SK-N-SH treated with all-trans-retinoic acid at 6 μM for 48 hours (cell line): ENCODE data around the gene BCAR3.

Experiments used
- ATAC-seq: fragments of 200-7000 bp; cut with Tn5 transposase; 3 replicates; pipeline ENCODE4 v1.9.1; 2020; ENCODE audit warnings: mild to moderate bottlenecking, moderate library complexity
- ARNTL ChIP-seq: fragments of 450-650 bp; formaldehyde crosslinking; IDR thresholded peaks from 2 replicates; pipeline ENCODE4 v1.5.0; 2020; ENCODE audit warnings: low read depth, mild to moderate bottlenecking, moderate library complexity, borderline replicate concordance
- BACH2 ChIP-seq: fragments of 250-450 bp; sonication (Bioruptor Pico); IDR thresholded peaks from 2 replicates; pipeline ENCODE4 v1.9.0; 2021; ENCODE audit warnings: mild to moderate bottlenecking, borderline replicate concordance
- CSDC2 ChIP-seq: fragments of 250-450 bp; sonication (Bioruptor Pico); IDR thresholded peaks from 2 replicates; pipeline ENCODE4 v1.5.0; 2020; ENCODE audit warnings: mild to moderate bottlenecking, moderate library complexity
- ESRRG ChIP-seq: fragments of 250-450 bp; sonication (Bioruptor Pico); IDR thresholded peaks from 2 replicates; pipeline ENCODE4 v1.6.1; 2021; ENCODE audit warnings: mild to moderate bottlenecking
- GLIS3 ChIP-seq: fragments of 250-450 bp; sonication (Bioruptor Pico); IDR thresholded peaks from 2 replicates; pipeline ENCODE4 v1.5.0; 2020; ENCODE audit warnings: mild to moderate bottlenecking, moderate library complexity
- ISL1 ChIP-seq: fragments of 250-450 bp; sonication (Bioruptor Pico); IDR thresholded peaks from 2 replicates; pipeline ENCODE4 v2.1.2; 2022; ENCODE audit warnings: mild to moderate bottlenecking, moderate library complexity
- OSR1 ChIP-seq: fragments of 250-450 bp; sonication (Bioruptor Pico); IDR thresholded peaks from 2 replicates; pipeline ENCODE4 v1.8.0; 2022; ENCODE audit warnings: moderate library complexity, mild to moderate bottlenecking, inconsistent platforms
- RARB ChIP-seq: fragments of 250-450 bp; sonication (Bioruptor Pico); IDR thresholded peaks from 2 replicates; pipeline ENCODE4 v1.8.0; 2021; ENCODE audit warnings: mild to moderate bottlenecking, moderate library complexity
- SNAI2 ChIP-seq: fragments of 250-450 bp; sonication (Bioruptor Pico); IDR thresholded peaks from 2 replicates; pipeline ENCODE4 v1.5.0; 2020; ENCODE audit warnings: mild to moderate bottlenecking, moderate library complexity
- TOX ChIP-seq: fragments of 250-450 bp; sonication (Bioruptor Pico); IDR thresholded peaks from 2 replicates; pipeline ENCODE4 v1.8.0; 2021; ENCODE audit warnings: mild to moderate bottlenecking, moderate library complexity, borderline replicate concordance
- ZFP3 ChIP-seq: fragments of 250-450 bp; sonication (Bioruptor Pico); IDR thresholded peaks from 2 replicates; pipeline ENCODE4 v1.5.0; 2020; ENCODE audit warnings: mild to moderate bottlenecking, moderate library complexity
- ZNF565 ChIP-seq: fragments of 450-650 bp; formaldehyde crosslinking; conservative IDR thresholded peaks from 2 replicates; pipeline ENCODE4 v1.5.0; 2020; ENCODE audit warnings: low read depth, mild to moderate bottlenecking, moderate library complexity
- ZNF70 ChIP-seq: fragments of 450-650 bp; formaldehyde crosslinking; IDR thresholded peaks from 2 replicates; pipeline ENCODE4 v1.5.0; 2020; ENCODE audit warnings: mild to moderate bottlenecking, moderate library complexity
- ZNF8 ChIP-seq: fragments of 450-650 bp; formaldehyde crosslinking; IDR thresholded peaks from 2 replicates; pipeline ENCODE4 v1.5.0; 2020; ENCODE audit warnings: mild to moderate bottlenecking, moderate library complexity
- TF ChIP-seq, protein P1 (sequence below): fragments of 250-450 bp; sonication (Bioruptor Pico); IDR thresholded peaks from 2 replicates; pipeline ENCODE4 v1.5.1; 2021; ENCODE audit warnings: mild to moderate bottlenecking, moderate library complexity
- TF ChIP-seq, protein P2 (sequence below): fragments of 250-450 bp; sonication (Bioruptor Pico); IDR thresholded peaks from 2 replicates; pipeline ENCODE4 v1.5.1; 2020; ENCODE audit warnings: low read depth, mild to moderate bottlenecking, moderate library complexity
- TF ChIP-seq, protein P3 (sequence below): fragments of 250-450 bp; sonication (Bioruptor Pico); IDR thresholded peaks from 2 replicates; pipeline ENCODE4 v1.8.0; 2021; ENCODE audit warnings: low read depth, mild to moderate bottlenecking, moderate library complexity, borderline replicate concordance
- TF ChIP-seq, protein P4 (sequence below): fragments of 250-450 bp; sonication (Bioruptor Pico); IDR thresholded peaks from 2 replicates; pipeline ENCODE4 v1.8.0; 2020; ENCODE audit warnings: mild to moderate bottlenecking, moderate library complexity, borderline replicate concordance
- TF ChIP-seq, protein P5 (sequence below): fragments of 250-450 bp; sonication (Bioruptor Pico); IDR thresholded peaks from 2 replicates; pipeline ENCODE4 v1.5.0; 2020; ENCODE audit warnings: mild to moderate bottlenecking, moderate library complexity

BCAR3 gene

DNA sequence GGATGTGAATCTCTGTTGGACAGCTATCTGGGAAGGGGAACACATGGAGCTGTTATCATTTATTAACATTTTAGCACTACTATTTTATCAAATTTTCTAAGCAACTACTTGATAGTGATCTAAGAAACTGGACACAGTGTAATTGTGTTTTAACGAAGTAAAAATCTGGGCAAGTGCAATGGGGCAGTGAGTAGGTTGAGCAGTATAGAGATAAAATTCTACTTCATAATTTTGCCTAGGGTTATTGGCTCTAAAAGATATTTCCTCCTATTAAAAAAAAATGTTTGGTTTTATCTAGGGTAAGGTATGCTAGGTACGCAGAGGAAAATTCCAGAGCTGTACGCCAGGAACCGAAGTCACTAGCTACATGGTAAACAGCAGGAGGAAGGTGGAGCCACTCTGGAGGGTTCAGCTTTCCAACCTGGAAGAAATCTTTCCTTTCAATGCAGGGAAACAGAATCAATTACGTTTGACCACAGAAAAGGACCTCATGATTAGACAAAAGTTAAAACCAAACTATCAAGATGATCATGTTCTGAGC lies 43.3 kb downstream of the BCAR3 start:
- no peak for ATAC-seq
- TF ChIP-seq ZFP3 (CRISPR knock-in tag) = no peak
- no peak for TF ChIP-seq ZNF70 (CRISPR knock-in tag)
- TF ChIP-seq, protein P1, sequence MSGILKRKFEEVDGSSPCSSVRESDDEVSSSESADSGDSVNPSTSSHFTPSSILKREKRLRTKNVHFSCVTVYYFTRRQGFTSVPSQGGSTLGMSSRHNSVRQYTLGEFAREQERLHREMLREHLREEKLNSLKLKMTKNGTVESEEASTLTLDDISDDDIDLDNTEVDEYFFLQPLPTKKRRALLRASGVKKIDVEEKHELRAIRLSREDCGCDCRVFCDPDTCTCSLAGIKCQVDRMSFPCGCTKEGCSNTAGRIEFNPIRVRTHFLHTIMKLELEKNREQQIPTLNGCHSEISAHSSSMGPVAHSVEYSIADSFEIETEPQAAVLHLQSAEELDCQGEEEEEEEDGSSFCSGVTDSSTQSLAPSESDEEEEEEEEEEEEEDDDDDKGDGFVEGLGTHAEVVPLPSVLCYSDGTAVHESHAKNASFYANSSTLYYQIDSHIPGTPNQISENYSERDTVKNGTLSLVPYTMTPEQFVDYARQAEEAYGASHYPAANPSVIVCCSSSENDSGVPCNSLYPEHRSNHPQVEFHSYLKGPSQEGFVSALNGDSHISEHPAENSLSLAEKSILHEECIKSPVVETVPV (CRISPR knock-in tag) = no peak
- no peak for TF ChIP-seq RARB (CRISPR knock-in tag)
- no peak for TF ChIP-seq SNAI2 (CRISPR knock-in tag)
- no peak for TF ChIP-seq ESRRG (CRISPR knock-in tag)
- TF ChIP-seq ZNF565 (CRISPR knock-in tag) = no peak
- no peak for TF ChIP-seq GLIS3 (CRISPR knock-in tag)
- no peak for TF ChIP-seq ZNF8 (CRISPR knock-in tag)
- no peak for TF ChIP-seq CSDC2 (CRISPR knock-in tag)
- no peak for TF ChIP-seq OSR1
- TF ChIP-seq, protein P2, sequence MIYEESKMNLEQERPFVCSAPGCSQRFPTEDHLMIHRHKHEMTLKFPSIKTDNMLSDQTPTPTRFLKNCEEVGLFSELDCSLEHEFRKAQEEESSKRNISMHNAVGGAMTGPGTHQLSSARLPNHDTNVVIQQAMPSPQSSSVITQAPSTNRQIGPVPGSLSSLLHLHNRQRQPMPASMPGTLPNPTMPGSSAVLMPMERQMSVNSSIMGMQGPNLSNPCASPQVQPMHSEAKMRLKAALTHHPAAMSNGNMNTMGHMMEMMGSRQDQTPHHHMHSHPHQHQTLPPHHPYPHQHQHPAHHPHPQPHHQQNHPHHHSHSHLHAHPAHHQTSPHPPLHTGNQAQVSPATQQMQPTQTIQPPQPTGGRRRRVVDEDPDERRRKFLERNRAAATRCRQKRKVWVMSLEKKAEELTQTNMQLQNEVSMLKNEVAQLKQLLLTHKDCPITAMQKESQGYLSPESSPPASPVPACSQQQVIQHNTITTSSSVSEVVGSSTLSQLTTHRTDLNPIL (CRISPR knock-in tag) = no peak
- TF ChIP-seq ARNTL (CRISPR knock-in tag) = no peak
- TF ChIP-seq, protein P3, sequence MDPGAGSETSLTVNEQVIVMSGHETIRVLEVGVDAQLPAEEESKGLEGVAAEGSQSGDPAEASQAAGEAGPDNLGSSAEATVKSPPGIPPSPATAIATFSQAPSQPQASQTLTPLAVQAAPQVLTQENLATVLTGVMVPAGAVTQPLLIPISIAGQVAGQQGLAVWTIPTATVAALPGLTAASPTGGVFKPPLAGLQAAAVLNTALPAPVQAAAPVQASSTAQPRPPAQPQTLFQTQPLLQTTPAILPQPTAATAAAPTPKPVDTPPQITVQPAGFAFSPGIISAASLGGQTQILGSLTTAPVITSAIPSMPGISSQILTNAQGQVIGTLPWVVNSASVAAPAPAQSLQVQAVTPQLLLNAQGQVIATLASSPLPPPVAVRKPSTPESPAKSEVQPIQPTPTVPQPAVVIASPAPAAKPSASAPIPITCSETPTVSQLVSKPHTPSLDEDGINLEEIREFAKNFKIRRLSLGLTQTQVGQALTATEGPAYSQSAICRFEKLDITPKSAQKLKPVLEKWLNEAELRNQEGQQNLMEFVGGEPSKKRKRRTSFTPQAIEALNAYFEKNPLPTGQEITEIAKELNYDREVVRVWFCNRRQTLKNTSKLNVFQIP (CRISPR knock-in tag) = no peak
- no peak for TF ChIP-seq BACH2
- TF ChIP-seq ISL1 (CRISPR knock-in tag) = no peak
- no peak for TF ChIP-seq TOX (CRISPR knock-in tag)
- TF ChIP-seq, protein P4, sequence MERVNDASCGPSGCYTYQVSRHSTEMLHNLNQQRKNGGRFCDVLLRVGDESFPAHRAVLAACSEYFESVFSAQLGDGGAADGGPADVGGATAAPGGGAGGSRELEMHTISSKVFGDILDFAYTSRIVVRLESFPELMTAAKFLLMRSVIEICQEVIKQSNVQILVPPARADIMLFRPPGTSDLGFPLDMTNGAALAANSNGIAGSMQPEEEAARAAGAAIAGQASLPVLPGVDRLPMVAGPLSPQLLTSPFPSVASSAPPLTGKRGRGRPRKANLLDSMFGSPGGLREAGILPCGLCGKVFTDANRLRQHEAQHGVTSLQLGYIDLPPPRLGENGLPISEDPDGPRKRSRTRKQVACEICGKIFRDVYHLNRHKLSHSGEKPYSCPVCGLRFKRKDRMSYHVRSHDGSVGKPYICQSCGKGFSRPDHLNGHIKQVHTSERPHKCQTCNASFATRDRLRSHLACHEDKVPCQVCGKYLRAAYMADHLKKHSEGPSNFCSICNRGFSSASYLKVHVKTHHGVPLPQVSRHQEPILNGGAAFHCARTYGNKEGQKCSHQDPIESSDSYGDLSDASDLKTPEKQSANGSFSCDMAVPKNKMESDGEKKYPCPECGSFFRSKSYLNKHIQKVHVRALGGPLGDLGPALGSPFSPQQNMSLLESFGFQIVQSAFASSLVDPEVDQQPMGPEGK = no peak

DNA sequence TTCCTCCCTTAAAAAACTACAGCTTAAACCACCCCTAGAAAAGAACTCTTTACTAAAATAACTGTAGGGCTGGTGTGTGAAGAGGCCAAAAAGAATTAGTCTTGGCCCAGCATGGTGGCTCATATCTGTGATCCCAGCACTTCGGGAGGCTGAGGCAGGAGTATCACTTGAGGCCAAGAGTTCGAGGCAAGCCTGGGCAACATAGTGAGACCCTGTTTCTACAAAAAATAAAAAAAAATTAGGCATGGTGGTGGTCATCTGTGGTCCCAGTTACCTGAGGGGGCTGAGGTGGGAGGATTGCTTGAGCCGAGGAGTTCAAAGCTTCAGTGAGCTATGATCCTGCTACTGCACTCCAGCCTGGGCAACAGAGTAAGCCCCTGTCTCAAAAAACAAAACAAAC lies 44.9 kb downstream of the BCAR3 start:
- TF ChIP-seq SNAI2 (CRISPR knock-in tag) (no peak), ZNF70 (CRISPR knock-in tag) (no peak), ESRRG (CRISPR knock-in tag) (no peak)
- TF ChIP-seq, protein P4 = no peak
- TF ChIP-seq, protein P3 (CRISPR knock-in tag) = no peak
- no peak for ATAC-seq

DNA sequence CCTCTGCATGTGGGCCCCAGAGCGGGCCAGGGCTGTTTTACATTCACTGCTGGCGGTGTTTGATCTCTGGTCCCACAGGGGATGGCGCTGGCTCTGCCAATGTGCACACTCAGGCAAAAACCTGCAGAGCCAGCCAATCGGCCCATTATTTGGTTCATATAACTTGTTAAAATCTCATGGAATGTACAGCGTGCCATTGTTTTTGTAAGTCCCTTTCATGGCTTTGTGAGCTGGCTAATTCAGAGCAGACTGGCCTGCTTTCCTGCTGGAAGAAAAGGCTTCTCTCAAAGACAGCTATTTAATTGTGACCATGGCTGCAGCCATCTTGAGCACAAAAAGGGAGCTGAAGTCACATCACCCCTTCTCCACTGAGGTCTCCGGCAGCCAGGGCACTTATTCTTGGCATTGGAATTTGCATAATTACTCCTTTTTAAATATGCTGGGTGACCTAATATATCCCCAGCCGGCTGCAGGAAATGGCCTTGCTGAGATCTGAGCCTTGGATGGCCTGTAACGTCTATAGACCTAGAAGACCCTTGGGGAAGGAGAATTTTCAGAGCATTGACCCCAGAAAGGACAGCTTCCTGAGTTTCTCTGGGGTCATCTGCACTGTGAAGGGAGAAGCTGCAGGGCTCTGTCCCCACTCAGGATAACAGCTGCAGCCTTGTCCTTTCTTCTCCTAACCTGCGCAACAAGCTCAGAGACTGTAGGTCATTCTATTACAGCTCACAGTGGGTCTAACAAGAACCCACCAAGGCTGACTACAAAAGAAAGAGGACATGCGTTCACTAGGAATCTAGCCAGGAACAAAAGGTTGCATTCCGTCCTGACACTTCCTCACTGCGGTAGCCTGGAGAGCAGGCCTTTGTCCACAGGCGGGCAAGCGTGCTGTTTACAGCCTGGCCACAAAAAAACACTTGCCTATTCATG lies 45.8 kb downstream of the BCAR3 start:
- no peak for ATAC-seq
- TF ChIP-seq ZNF565 (CRISPR knock-in tag) (no peak), ZFP3 (CRISPR knock-in tag) (no peak)
- TF ChIP-seq, protein P5, sequence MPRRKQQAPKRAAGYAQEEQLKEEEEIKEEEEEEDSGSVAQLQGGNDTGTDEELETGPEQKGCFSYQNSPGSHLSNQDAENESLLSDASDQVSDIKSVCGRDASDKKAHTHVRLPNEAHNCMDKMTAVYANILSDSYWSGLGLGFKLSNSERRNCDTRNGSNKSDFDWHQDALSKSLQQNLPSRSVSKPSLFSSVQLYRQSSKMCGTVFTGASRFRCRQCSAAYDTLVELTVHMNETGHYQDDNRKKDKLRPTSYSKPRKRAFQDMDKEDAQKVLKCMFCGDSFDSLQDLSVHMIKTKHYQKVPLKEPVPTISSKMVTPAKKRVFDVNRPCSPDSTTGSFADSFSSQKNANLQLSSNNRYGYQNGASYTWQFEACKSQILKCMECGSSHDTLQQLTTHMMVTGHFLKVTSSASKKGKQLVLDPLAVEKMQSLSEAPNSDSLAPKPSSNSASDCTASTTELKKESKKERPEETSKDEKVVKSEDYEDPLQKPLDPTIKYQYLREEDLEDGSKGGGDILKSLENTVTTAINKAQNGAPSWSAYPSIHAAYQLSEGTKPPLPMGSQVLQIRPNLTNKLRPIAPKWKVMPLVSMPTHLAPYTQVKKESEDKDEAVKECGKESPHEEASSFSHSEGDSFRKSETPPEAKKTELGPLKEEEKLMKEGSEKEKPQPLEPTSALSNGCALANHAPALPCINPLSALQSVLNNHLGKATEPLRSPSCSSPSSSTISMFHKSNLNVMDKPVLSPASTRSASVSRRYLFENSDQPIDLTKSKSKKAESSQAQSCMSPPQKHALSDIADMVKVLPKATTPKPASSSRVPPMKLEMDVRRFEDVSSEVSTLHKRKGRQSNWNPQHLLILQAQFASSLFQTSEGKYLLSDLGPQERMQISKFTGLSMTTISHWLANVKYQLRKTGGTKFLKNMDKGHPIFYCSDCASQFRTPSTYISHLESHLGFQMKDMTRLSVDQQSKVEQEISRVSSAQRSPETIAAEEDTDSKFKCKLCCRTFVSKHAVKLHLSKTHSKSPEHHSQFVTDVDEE (CRISPR knock-in tag) = no peak
